A549 (cell line): ENCODE measurements around the gene CABP7. TPM values are rescaled to one million over a fixed set of nuclear protein-coding genes. Genes with fewer than 3 reads are reported as not detected.

Experiments used
- ATAC-seq, 2 experiments: fragments of 200-7000 bp in 1 of 2; fragments of >200 bp in 1 of 2; cut with Nextera tagmentation in 1 of 2; cut with Tn5 transposase in 1 of 2; 3 replicates each; pipeline versions ENCODE4 v1.8.0 to v1.9.1; 2018 to 2020; ENCODE audit warnings: mild to moderate bottlenecking in 1 of 2, moderate library complexity in 1 of 2
- CTCF ChIA-PET: fragments of 300-600 bp; sonication (Branson Sonifier 250); formaldehyde crosslinking; extraction: SDS; loops from one replicate; lab custom pipeline; 2021; ENCODE audit warnings: antibody characterized with exemption, inconsistent platforms; lab: Yijun Ruan, JAX
- POLR2A ChIA-PET: fragments of 350-600 bp; formaldehyde crosslinking; extraction: SDS; loops from one replicate; lab custom pipeline; 2021; ENCODE audit warnings: antibody characterized with exemption, inconsistent platforms; lab: Yijun Ruan, JAX
- DNase-seq, 2 experiments: peaks; one replicate each; pipeline versions ENCODE4 v3.0.0 to v3.0.0-alpha.2; 2011 to 2016; ENCODE audit warnings: low read depth in 1 of 2, low spot score in 1 of 2
- FAIRE-seq: peaks from 2 replicates; lab custom pipeline; 2011; peaks lifted over from hg19 to GRCh38; lab: Jason Lieb, UNC
- H3K27ac ChIP-seq, 2 experiments: fragments of >200 bp; sonication (Bioruptor Twin); formaldehyde crosslinking; 3 replicates each; pipeline ENCODE4 v1.5.1; 2016 to 2017
- H3K4me1 ChIP-seq: fragments of >200 bp; sonication (Bioruptor Twin); formaldehyde crosslinking; 3 replicates; pipeline ENCODE4 v1.6.1; 2016
- H3K4me2 ChIP-seq: fragments of >200 bp; sonication (Bioruptor Twin); formaldehyde crosslinking; 3 replicates; pipeline ENCODE4 v1.6.1; 2016
- H3K4me3 ChIP-seq: fragments of >200 bp; sonication (Bioruptor Twin); formaldehyde crosslinking; 3 replicates; pipeline ENCODE4 v1.5.1; 2016
- H3K9me3 ChIP-seq: fragments of >200 bp; sonication (Bioruptor Twin); formaldehyde crosslinking; 3 replicates; pipeline ENCODE4 v1.6.1; 2016
- BHLHE40 ChIP-seq: IDR thresholded peaks from 2 replicates; pipeline ENCODE4 v1.6.1; 2012; ENCODE audit warnings: low read depth, low read length, inconsistent platforms
- CBX2 ChIP-seq: fragments of 200-600 bp; sonication (generic); IDR thresholded peaks from 2 replicates; pipeline ENCODE4 v1.6.1; 2016; ENCODE audit warnings: low read depth, mild to moderate bottlenecking, borderline replicate concordance
- EHMT2 ChIP-seq: fragments of 200-600 bp; sonication (generic); IDR thresholded peaks from 2 replicates; pipeline ENCODE4 v1.6.1; 2016; ENCODE audit warnings: antibody characterized with exemption, low read depth, mild to moderate bottlenecking, moderate library complexity
- ESRRA ChIP-seq: fragments of 150-350 bp; IDR thresholded peaks from 2 replicates; pipeline ENCODE4 v1.6.1; 2014; ENCODE audit warnings: mild to moderate bottlenecking, low read length, borderline replicate concordance
- FOXS1 ChIP-seq: fragments of 250-450 bp; sonication (Bioruptor Pico); IDR thresholded peaks from 2 replicates; pipeline ENCODE4 v1.5.0; 2020; ENCODE audit warnings: mild to moderate bottlenecking, moderate library complexity
- HEYL ChIP-seq: fragments of 250-450 bp; sonication (Bioruptor Pico); IDR thresholded peaks from 2 replicates; pipeline ENCODE4 v1.8.0; 2021; ENCODE audit warnings: mild to moderate bottlenecking, moderate library complexity
- KDM1A ChIP-seq: fragments of 200-600 bp; sonication (generic); IDR thresholded peaks from 2 replicates; pipeline ENCODE4 v1.6.1; 2016; ENCODE audit warnings: low read depth, mild to moderate bottlenecking
- MAZ ChIP-seq: fragments of 150-350 bp; IDR thresholded peaks from 2 replicates; pipeline ENCODE4 v1.6.1; 2014; ENCODE audit warnings: antibody characterized with exemption, low read depth, low read length, borderline replicate concordance
- RCOR1 ChIP-seq: fragments of 150-350 bp; IDR thresholded peaks from 2 replicates; pipeline ENCODE4 v1.6.1; 2014; ENCODE audit warnings: antibody characterized with exemption, low read length, low read depth
- RFX5 ChIP-seq: fragments of 450-650 bp; IDR thresholded peaks from 2 replicates; pipeline ENCODE4 v1.7.1; 2014; ENCODE audit warnings: antibody characterized with exemption, mild to moderate bottlenecking, moderate library complexity
- RNF2 ChIP-seq: fragments of 200-600 bp; sonication (generic); IDR thresholded peaks from 2 replicates; pipeline ENCODE4 v1.6.1; 2016; ENCODE audit warnings: low read depth, mild to moderate bottlenecking, antibody characterized with exemption, moderate library complexity, borderline replicate concordance
- TP53 ChIP-seq: fragments of 250-450 bp; sonication (Bioruptor Pico); IDR thresholded peaks from 2 replicates; pipeline ENCODE4 v1.5.0; 2021; ENCODE audit warnings: mild to moderate bottlenecking, moderate library complexity
- ZFP36 ChIP-seq: fragments of 450-650 bp; IDR thresholded peaks from 2 replicates; pipeline ENCODE4 v1.6.1; 2014; ENCODE audit warnings: borderline replicate concordance; ENCODE audit not compliant: partially characterized antibody
- WGBS: methylation state at CpG from one replicate; pipeline ENCODE4 v1.1.6; 2017; ENCODE audit errors: missing lambda C conversion rate; 5-methylcytosine and 5-hydroxymethylcytosine counted together
- polyA plus RNA-seq, 4 experiments: library from polyadenylated mRNA; depleted of rRNA in 3 of 4; stranded (reverse); fragments of >200 nt; fragmentation: RNase III in 1 of 4; extraction: RNeasy Plus Mini Kit Qiagen cat#74134 plus additional on column Dnase treatment in 1 of 4; gene quantifications; 2 replicates in 3 of 4; 3 replicates in 1 of 4; pipeline ENCODE4 v1.2.3, GENCODE V29; 2011 to 2017
- TF ChIP-seq, protein P1 (sequence below): fragments of 150-350 bp; IDR thresholded peaks from 2 replicates; pipeline ENCODE4 v1.6.1; 2014; ENCODE audit warnings: low read depth, mild to moderate bottlenecking, low read length
- TF ChIP-seq, protein P2 (sequence below): IDR thresholded peaks from 2 replicates; pipeline ENCODE4 v1.6.1; 2012; ENCODE audit warnings: low read depth, borderline replicate concordance
- TF ChIP-seq, protein P3 (sequence below): fragments of 450-650 bp; IDR thresholded peaks from 2 replicates; pipeline ENCODE4 v1.6.1; 2014; ENCODE audit warnings: antibody characterized with exemption
- TF ChIP-seq, protein P4 (sequence below): fragments of 200-600 bp; sonication (generic); IDR thresholded peaks from 2 replicates; pipeline ENCODE4 v1.6.1; 2016; ENCODE audit warnings: antibody characterized with exemption, mild to moderate bottlenecking, moderate library complexity

Gene CABP7
- polyA plus RNA-seq, 2 of the 4 experiments (the other 2 are of a cell fraction), result 0.05 to 0.15 TPM

DNA sequence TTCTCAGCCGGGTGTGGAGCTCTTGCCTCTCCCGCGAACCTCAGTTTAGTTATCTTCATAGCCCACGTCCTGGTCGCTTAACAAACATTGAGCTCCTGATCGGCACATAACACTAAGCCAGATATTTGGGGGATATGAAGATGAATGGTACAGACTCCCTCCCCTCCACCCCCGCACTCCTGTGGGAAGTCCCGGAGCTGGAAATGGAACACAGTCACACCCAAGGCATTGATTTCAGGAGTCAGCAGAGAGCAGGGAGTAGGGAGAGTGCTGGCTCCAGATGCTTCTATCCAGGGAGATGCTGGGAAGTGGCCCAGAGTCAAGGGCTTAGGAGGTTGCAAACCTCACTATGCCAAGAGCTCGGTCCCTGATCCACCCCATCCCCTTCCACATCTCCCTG lies 26.1 kb upstream of the CABP7 start (continued):
- TF ChIP-seq, protein P1, sequence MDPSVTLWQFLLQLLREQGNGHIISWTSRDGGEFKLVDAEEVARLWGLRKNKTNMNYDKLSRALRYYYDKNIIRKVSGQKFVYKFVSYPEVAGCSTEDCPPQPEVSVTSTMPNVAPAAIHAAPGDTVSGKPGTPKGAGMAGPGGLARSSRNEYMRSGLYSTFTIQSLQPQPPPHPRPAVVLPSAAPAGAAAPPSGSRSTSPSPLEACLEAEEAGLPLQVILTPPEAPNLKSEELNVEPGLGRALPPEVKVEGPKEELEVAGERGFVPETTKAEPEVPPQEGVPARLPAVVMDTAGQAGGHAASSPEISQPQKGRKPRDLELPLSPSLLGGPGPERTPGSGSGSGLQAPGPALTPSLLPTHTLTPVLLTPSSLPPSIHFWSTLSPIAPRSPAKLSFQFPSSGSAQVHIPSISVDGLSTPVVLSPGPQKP, result no peak
- TF ChIP-seq EHMT2 (no peak), RFX5 (no peak), ESRRA (no peak), RNF2 (no peak), ZFP36 (no peak), MAZ (no peak), CBX2 (no peak)

DNA sequence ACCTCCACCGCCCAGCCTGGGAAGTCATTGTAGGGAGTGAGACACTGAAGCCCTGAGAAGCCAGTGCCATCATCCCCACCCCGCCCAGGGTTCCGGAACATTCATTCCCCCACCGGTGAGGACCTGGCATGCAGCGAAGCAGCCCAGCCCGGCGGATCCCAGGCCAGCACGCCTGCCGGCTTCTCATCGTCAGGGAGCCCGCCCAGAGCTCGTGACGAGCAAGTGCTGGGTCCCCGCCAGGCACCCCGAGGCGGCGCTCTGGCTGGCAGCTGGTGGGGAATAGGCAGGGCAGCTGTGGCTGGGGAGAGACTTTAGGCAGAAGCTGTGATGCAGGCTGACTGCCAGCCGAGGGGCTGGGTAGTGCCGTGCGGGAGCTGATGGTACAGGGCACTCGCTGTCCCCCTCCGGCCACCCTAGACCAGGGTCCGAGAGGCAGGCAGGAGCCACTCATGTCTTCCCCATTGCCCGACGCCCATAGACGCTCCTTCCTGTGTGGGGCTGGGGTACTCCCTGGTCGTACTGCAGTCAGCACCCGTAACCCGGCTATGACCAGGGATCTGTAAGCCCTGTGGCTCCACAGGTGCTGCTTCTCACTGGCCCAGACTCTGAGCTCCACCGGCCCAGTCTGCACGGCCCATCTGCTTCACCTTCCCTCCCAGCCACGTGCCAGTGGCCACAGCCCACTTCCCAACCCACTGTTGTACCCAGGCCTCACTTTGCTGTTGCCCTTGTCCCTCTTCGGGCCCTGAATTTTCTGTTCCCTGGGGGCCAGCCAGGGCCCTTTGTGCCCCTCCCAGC lies 24.5 kb upstream of the CABP7 start:
- Histone ChIP-seq H3K4me3 (no peak overlapping the region), H3K4me1 (no peaks in the 10 kb centered on the region), H3K27ac (no peak overlapping the region), H3K4me2 (no peak overlapping the region), H3K9me3 (no peaks in the 10 kb centered on the region)
- FAIRE-seq (no peak), DNase-seq (no peak), ATAC-seq (no peak)
- WGBS, result 97% methylated on average over 15 of the region's 33 CpGs
- POLR2A ChIA-PET, result no interaction called here
- TF ChIP-seq FOXS1 (CRISPR knock-in tag) (no peak), RCOR1 (no peak), TP53 (CRISPR knock-in tag) (no peak), EHMT2 (no peak), HEYL (CRISPR knock-in tag) (no peak), BHLHE40 (no peak), KDM1A (no peak)
- TF ChIP-seq, protein P2, sequence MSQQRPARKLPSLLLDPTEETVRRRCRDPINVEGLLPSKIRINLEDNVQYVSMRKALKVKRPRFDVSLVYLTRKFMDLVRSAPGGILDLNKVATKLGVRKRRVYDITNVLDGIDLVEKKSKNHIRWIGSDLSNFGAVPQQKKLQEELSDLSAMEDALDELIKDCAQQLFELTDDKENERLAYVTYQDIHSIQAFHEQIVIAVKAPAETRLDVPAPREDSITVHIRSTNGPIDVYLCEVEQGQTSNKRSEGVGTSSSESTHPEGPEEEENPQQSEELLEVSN, result no peak
- TF ChIP-seq, protein P3, sequence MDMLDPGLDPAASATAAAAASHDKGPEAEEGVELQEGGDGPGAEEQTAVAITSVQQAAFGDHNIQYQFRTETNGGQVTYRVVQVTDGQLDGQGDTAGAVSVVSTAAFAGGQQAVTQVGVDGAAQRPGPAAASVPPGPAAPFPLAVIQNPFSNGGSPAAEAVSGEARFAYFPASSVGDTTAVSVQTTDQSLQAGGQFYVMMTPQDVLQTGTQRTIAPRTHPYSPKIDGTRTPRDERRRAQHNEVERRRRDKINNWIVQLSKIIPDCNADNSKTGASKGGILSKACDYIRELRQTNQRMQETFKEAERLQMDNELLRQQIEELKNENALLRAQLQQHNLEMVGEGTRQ, result no peak
- TF ChIP-seq, protein P4, sequence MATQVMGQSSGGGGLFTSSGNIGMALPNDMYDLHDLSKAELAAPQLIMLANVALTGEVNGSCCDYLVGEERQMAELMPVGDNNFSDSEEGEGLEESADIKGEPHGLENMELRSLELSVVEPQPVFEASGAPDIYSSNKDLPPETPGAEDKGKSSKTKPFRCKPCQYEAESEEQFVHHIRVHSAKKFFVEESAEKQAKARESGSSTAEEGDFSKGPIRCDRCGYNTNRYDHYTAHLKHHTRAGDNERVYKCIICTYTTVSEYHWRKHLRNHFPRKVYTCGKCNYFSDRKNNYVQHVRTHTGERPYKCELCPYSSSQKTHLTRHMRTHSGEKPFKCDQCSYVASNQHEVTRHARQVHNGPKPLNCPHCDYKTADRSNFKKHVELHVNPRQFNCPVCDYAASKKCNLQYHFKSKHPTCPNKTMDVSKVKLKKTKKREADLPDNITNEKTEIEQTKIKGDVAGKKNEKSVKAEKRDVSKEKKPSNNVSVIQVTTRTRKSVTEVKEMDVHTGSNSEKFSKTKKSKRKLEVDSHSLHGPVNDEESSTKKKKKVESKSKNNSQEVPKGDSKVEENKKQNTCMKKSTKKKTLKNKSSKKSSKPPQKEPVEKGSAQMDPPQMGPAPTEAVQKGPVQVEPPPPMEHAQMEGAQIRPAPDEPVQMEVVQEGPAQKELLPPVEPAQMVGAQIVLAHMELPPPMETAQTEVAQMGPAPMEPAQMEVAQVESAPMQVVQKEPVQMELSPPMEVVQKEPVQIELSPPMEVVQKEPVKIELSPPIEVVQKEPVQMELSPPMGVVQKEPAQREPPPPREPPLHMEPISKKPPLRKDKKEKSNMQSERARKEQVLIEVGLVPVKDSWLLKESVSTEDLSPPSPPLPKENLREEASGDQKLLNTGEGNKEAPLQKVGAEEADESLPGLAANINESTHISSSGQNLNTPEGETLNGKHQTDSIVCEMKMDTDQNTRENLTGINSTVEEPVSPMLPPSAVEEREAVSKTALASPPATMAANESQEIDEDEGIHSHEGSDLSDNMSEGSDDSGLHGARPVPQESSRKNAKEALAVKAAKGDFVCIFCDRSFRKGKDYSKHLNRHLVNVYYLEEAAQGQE, result no peak
- CTCF ChIA-PET, result interaction anchor here (1.9 to 4.6 kb wide), 3 partner anchors 11 to 393 kb away, joined by 7 to 22 read pairs (median 12); no protein-coding TSS in a partner anchor
